ENCODE measurements around the gene SPEG. TPM values are rescaled to one million over a fixed set of nuclear protein-coding genes. Genes with fewer than 3 reads are reported as not detected.

SPEG gene
- total RNA-seq, 1 donor from 2014 or later = 0.07 TPM

DNA sequence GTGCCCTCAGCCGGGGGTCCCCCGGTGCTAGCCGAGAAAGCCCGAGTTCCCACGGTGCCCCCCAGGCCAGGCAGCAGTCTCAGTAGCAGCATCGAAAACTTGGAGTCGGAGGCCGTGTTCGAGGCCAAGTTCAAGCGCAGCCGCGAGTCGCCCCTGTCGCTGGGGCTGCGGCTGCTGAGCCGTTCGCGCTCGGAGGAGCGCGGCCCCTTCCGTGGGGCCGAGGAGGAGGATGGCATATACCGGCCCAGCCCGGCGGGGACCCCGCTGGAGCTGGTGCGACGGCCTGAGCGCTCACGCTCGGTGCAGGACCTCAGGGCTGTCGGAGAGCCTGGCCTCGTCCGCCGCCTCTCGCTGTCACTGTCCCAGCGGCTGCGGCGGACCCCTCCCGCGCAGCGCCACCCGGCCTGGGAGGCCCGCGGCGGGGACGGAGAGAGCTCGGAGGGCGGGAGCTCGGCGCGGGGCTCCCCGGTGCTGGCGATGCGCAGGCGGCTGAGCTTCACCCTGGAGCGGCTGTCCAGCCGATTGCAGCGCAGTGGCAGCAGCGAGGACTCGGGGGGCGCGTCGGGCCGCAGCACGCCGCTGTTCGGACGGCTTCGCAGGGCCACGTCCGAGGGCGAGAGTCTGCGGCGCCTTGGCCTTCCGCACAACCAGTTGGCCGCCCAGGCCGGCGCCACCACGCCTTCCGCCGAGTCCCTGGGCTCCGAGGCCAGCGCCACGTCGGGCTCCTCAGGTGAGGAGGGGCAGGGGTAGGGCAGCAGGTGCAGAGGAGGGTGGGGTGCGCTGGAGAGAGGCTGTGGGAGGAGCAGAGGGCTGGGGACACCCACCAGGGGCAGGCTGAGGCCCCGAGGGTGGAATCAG is 49.9 kb downstream of the SPEG start:
- no peaks in the 10 kb centered on the region for H3K36me3 Mint-ChIP-seq (ENCODE audit: low read depth)
- no peak overlapping the region for H3K27ac Mint-ChIP-seq
- peaks cover 46% of the 10 kb centered on the region for H3K27me3 Mint-ChIP-seq
- no peaks in the 10 kb centered on the region for H3K4me1 Mint-ChIP-seq
- no peaks in the 10 kb centered on the region for H3K9me3 Mint-ChIP-seq
- intact Hi-C loops (cut with micrococcal nuclease) = no loop called here
- DNase-seq = no peak
- H3K4me3 Mint-ChIP-seq = no peak overlapping the region

DNA sequence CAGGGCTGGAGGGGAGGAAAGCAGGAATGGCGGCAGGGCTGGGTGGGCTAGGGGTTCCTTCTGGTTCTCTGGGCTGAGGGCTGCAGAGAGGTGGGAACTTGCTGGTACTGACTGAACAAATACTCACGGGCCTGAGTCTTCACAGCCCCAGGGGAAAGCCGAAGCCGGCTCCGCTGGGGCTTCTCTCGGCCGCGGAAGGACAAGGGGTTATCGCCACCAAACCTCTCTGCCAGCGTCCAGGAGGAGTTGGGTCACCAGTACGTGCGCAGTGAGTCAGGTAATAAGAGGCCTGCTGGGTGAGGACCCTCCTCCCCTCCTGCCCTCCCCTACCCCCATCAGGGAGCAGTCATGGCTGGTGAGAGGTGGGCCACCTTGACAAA is 50.5 kb downstream of the SPEG start:
- H3K4me1 Mint-ChIP-seq = no peaks in the 10 kb centered on the region
- no peak overlapping the region for H3K27ac Mint-ChIP-seq
- intact Hi-C loops (cut with micrococcal nuclease) = no loop called here
- no peak for DNase-seq
- H3K36me3 Mint-ChIP-seq (ENCODE audit: low read depth) = no peaks in the 10 kb centered on the region
- no peak overlapping the region for H3K4me3 Mint-ChIP-seq
- peaks cover 46% of the 10 kb centered on the region for H3K27me3 Mint-ChIP-seq
- no peaks in the 10 kb centered on the region for H3K9me3 Mint-ChIP-seq

DNA sequence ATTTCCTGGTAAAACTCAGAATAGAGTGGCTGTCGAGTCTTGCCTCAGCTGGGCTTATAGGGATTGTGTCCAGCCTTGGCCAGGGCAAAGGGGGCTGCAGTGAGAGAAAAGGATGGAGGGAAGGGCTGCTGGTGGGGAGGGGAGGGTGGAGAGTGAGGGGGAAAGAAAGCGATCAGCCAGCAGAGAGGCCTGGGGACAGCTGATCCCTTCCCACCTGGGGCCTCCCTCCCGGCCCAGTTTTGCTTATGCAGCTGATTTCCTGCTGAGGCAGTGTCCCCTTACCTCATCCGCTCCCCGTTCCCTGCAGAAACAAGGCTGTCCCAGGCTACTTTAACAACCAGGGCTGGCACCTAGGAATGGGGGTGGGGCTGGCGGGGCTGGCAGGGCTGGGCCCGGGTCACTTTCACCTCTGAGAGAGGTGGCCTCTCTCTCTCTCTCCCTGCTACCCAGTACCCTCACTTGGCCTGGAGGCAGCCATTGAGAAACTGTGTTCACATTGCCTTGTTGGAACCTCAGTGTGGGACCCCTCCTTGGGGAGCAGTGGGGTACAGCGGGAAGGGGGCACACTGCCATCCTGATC is 51.8 kb downstream of the SPEG start:
- Mint-ChIP-seq H3K4me1 (no peaks in the 10 kb centered on the region), H3K4me3 (no peak overlapping the region), H3K27ac (no peak overlapping the region), H3K27me3 (peaks cover 45% of the 10 kb centered on the region), H3K36me3 (ENCODE audit: low read depth) (no peaks in the 10 kb centered on the region), H3K9me3 (no peaks in the 10 kb centered on the region)
- DNase-seq = no peak
- intact Hi-C loops (cut with micrococcal nuclease) = no loop called here

GRCh38 chr2:219488149-219488843 is 53.7 kb downstream of the SPEG start:
- Mint-ChIP-seq H3K9me3 (no peaks in the 10 kb centered on the region), H3K4me1 (no peaks in the 10 kb centered on the region), H3K27ac (no peak overlapping the region), H3K4me3 (no peak overlapping the region), H3K36me3 (ENCODE audit: low read depth) (no peaks in the 10 kb centered on the region), H3K27me3 (peaks cover 38% of the 10 kb centered on the region)
- intact Hi-C loops (cut with micrococcal nuclease) = no loop called here
- no peak for DNase-seq

GRCh38 chr2:219488844-219489194 is 54.2 kb downstream of the SPEG start:
- Mint-ChIP-seq H3K4me3 (no peak overlapping the region), H3K9me3 (no peaks in the 10 kb centered on the region)
- intact Hi-C loops (cut with micrococcal nuclease) = no loop called here

DNA sequence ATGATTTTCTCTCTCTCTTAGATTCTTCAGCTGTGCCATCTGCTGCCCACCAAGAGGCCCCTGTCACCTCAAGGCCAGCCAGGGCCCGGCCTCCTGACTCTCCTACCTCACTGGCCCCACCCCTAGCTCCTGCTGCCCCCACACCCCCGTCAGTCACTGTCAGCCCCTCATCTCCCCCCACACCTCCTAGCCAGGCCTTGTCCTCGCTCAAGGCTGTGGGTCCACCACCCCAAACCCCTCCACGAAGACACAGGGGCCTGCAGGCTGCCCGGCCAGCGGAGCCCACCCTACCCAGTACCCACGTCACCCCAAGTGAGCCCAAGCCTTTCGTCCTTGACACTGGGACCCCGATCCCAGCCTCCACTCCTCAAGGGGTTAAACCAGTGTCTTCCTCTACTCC is 54.7 kb downstream of the SPEG start:
- H3K9me3 Mint-ChIP-seq = no peaks in the 10 kb centered on the region
- intact Hi-C loops (cut with micrococcal nuclease) = no loop called here
- no peaks in the 10 kb centered on the region for H3K4me1 Mint-ChIP-seq
- no peaks in the 10 kb centered on the region for H3K36me3 Mint-ChIP-seq (ENCODE audit: low read depth)
- DNase-seq = no peak
- no peak overlapping the region for H3K4me3 Mint-ChIP-seq
- H3K27ac Mint-ChIP-seq = no peak overlapping the region
- H3K27me3 Mint-ChIP-seq = peaks cover 39% of the 10 kb centered on the region

More at GRCh38 chr2:219488844-219489194, 54.2 kb downstream of the SPEG start:
- no peaks in the 10 kb centered on the region for H3K4me1 Mint-ChIP-seq
- no peak overlapping the region for H3K27ac Mint-ChIP-seq
- peaks cover 39% of the 10 kb centered on the region for H3K27me3 Mint-ChIP-seq
- DNase-seq = no peak
- no peaks in the 10 kb centered on the region for H3K36me3 Mint-ChIP-seq (ENCODE audit: low read depth)

DNA sequence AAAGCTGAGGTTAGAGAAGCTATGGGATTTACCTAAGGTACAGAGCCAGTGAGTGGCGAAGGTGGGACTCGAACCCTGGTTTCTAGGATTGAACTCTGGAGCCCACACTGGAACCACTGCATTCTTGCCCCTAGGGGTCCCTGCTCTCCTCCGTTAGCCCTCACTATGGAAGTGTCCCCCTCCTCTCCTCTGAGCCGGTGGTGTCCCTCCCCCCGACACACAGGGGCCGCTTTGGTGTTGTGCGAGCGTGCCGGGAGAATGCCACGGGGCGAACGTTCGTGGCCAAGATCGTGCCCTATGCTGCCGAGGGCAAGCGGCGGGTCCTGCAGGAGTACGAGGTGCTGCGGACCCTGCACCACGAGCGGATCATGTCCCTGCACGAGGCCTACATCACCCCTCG is 55.5 kb downstream of the SPEG start:
- Mint-ChIP-seq H3K9me3 (no peaks in the 10 kb centered on the region), H3K4me3 (no peak overlapping the region), H3K36me3 (ENCODE audit: low read depth) (no peaks in the 10 kb centered on the region), H3K27ac (no peak overlapping the region), H3K4me1 (no peaks in the 10 kb centered on the region), H3K27me3 (peaks cover 45% of the 10 kb centered on the region)
- intact Hi-C loops (cut with micrococcal nuclease) = loop anchor here (10.0 kb wide), 1 partner anchor 505 kb away; the partner anchor contains the start of gene FEV
- no peak for DNase-seq

DNA sequence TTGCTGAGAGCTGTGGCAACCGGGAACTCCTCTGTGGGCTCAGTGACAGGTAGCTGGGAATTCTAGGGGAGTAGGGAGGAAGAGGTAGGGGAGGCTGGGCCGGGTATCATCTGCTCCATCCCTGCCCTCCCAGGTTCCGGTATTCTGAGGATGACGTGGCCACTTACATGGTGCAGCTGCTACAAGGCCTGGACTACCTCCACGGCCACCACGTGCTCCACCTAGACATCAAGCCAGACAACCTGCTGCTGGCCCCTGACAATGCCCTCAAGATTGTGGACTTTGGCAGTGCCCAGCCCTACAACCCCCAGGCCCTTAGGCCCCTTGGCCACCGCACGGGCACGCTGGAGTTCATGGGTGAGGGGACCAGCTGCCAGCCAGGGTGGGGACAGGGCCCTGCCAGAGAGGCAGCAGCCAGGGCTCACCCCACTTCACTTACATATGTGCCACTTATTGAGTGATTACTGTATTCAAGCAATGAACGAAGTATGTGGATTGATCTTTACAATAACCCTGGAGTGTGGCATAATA is 56.0 kb downstream of the SPEG start:
- Mint-ChIP-seq H3K4me1 (no peaks in the 10 kb centered on the region), H3K36me3 (ENCODE audit: low read depth) (no peaks in the 10 kb centered on the region), H3K27ac (no peak overlapping the region), H3K9me3 (no peaks in the 10 kb centered on the region), H3K4me3 (no peak overlapping the region), H3K27me3 (peaks cover 44% of the 10 kb centered on the region)
- intact Hi-C loops (cut with micrococcal nuclease) = loop anchor here (10.0 kb wide), 1 partner anchor 506 kb away; the partner anchor contains the start of gene FEV
- DNase-seq = no peak

- H3K9me3 Mint-ChIP-seq = no peaks in the 10 kb centered on the region
- no peaks in the 10 kb centered on the region for H3K36me3 Mint-ChIP-seq (ENCODE audit: low read depth)
- intact Hi-C loops (cut with micrococcal nuclease) = loop anchor here (10.0 kb wide), 1 partner anchor 507 kb away; the partner anchor contains the start of gene FEV
- no peaks in the 10 kb centered on the region for H3K4me1 Mint-ChIP-seq
- H3K27ac Mint-ChIP-seq = no peak overlapping the region
- H3K27me3 Mint-ChIP-seq = peaks cover 40% of the 10 kb centered on the region
- H3K4me3 Mint-ChIP-seq = no peak overlapping the region
- no peak for DNase-seq
Measured at GRCh38 chr2:219491278-219491963, 56.8 kb downstream of the SPEG start.

DNA sequence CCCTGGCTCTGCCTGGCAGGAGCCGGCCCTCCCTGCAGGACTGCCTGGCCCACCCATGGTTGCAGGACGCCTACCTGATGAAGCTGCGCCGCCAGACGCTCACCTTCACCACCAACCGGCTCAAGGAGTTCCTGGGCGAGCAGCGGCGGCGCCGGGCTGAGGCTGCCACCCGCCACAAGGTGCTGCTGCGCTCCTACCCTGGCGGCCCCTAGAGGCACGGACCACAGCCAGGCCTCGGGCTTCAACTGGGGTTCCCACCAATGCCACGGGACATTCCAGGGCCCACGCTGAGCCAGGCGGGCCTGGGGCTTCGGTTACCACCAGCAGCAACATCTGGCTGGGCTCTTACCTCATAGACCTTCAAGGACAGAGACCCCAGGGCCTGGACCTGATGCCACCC is 57.9 kb downstream of the SPEG start:
- Mint-ChIP-seq H3K27ac (no peak overlapping the region), H3K4me3 (no peak overlapping the region), H3K4me1 (peaks cover 3% of the 10 kb centered on the region), H3K27me3 (peaks cover 40% of the 10 kb centered on the region), H3K36me3 (ENCODE audit: low read depth) (no peaks in the 10 kb centered on the region), H3K9me3 (no peaks in the 10 kb centered on the region)
- intact Hi-C loops (cut with micrococcal nuclease) = loop anchor here (10.0 kb wide), 1 partner anchor 508 kb away; the partner anchor contains the start of gene FEV
- DNase-seq = no peak

DNA sequence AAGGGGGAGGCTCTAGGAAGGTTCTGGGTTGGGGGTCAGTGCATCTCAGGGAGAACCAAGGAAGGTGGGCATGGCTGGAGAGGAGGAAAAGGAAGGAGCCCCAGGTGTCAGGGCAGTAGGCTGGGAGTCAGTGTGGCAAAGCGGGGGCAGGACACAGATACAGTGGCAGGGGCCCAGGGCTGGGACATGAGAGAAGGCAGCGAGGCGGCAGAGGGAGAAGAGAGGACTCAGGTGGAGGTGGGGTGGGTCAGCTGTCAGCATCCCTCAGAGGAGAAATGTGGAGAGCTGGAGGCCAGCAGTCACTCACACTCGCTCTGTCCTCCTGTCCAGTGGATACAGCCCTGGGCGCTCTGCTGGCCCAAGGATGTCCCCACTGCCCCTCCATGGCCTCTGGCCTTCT is 58.4 kb downstream of the SPEG start:
- Mint-ChIP-seq H3K4me1 (peaks cover 4% of the 10 kb centered on the region), H3K36me3 (ENCODE audit: low read depth) (no peaks in the 10 kb centered on the region), H3K27me3 (peaks cover 38% of the 10 kb centered on the region), H3K4me3 (no peak overlapping the region), H3K9me3 (no peaks in the 10 kb centered on the region), H3K27ac (no peak overlapping the region)
- DNase-seq = no peak
- intact Hi-C loops (cut with micrococcal nuclease) = loop anchor here (10.0 kb wide), 1 partner anchor 508 kb away; the partner anchor contains the start of gene FEV

DNA sequence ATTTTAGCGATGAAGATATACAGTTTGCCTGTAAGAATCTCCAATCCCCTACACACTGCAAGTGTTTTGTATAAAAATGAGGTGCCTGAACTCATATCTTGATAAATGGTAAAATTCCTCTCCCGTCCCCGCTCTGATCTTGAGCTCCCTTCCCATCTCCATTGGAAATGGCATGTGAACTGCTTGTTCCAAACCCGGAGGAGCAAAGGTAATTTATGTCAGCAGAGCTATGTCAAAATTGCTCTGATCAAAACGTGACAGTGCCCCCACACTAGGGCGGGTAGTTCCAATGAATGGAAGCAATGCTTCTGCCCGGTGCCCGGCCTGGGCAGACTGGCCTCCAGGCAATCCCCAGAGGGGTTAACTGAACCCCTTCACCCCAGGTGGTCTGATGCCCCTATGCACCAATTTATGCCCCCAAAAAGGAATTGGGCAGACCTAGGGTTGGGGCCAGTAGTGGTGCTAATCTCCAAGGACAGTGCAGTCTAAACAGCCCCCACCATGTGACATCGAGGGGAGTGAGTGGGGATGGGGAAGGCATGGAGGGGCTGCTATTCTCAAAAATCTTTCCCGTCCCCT is 60.4 kb downstream of the SPEG start:
- DNase-seq = peak; percentile 58
- H3K27ac Mint-ChIP-seq = no peak overlapping the region
- no peaks in the 10 kb centered on the region for H3K9me3 Mint-ChIP-seq
- intact Hi-C loops (cut with micrococcal nuclease) = loop anchor here (5.0 to 10.0 kb wide), 2 partner anchors 510 to 598 kb away; partner anchors contain the start of gene FEV
- H3K27me3 Mint-ChIP-seq = peaks cover 43% of the 10 kb centered on the region
- no peak overlapping the region for H3K4me3 Mint-ChIP-seq
- H3K36me3 Mint-ChIP-seq (ENCODE audit: low read depth) = peaks cover 3% of the 10 kb centered on the region
- H3K4me1 Mint-ChIP-seq = peaks cover 20% of the 10 kb centered on the region

DNA sequence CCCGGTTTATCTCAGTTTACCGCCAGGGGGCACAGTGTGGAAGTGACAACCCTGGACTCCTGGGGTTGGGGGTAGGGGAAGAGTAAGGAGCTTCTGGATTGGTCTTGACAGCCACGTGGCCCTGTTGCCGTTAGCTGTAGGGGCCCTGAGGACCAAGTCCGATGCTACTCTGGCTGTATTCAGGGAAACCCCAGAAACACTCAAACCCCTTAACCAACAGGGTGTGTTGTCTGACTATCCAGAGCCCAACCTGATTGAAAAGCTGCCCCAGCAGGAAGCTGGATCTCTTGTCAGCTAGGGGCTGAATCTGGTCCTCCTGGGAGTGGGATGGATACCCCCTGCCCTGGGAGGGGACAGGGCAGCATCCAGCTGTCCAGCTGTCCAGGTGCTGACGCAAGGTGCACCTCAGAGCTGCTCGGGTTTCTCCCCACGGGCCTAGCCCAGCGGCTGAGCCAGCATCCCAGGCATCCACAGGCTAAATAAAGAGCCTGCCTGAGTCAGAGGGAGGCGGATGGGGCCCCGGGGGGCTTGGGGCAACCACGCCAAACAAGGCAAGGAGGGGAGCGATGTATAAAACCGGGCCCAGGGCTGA is 61.0 kb downstream of the SPEG start:
- Mint-ChIP-seq H3K27me3 (peaks cover 43% of the 10 kb centered on the region), H3K4me1 (peaks cover 26% of the 10 kb centered on the region), H3K9me3 (no peaks in the 10 kb centered on the region), H3K36me3 (ENCODE audit: low read depth) (peaks cover 3% of the 10 kb centered on the region), H3K27ac (no peak overlapping the region), H3K4me3 (no peak overlapping the region)
- intact Hi-C loops (cut with micrococcal nuclease) = loop anchor here (5.0 to 10.0 kb wide), 2 partner anchors 511 to 598 kb away; partner anchors contain the start of gene FEV
- peak; percentile 88 for DNase-seq
